ENCODE measurements around the gene PLA2G4A. TPM values are rescaled to one million over a fixed set of nuclear protein-coding genes. Genes with fewer than 3 reads are reported as not detected.

PLA2G4A gene
- total RNA-seq, 1 experiment from 2014 or later, result 14.7 TPM

- Histone ChIP-seq H3K9me3 (no peaks in the 10 kb centered on the region), H3K27me3 (no peaks in the 10 kb centered on the region), H3K36me3 (no peaks in the 10 kb centered on the region), H3K4me3 (no peak overlapping the region)
- DNase-seq, result no peak
These were observed 21.1 kb downstream of the PLA2G4A start for GRCh38 chr1:186849826-186850225.

- no peak for DNase-seq
- peaks cover 5% of the 10 kb centered on the region for H3K9me3 ChIP-seq
- no peaks in the 10 kb centered on the region for H3K27me3 ChIP-seq
- no peaks in the 10 kb centered on the region; the same call in 1 of the 2 replicates for H3K36me3 ChIP-seq
- no peak overlapping the region for H3K4me3 ChIP-seq
These were observed 25.4 kb downstream of the PLA2G4A start for GRCh38 chr1:186854102-186854501.

GRCh38 chr1:186858923-186859322 is 30.2 kb downstream of the PLA2G4A start:
- Histone ChIP-seq H3K36me3 (peaks cover 3% of the 10 kb centered on the region; the same call in 1 of the 2 replicates), H3K9me3 (peaks cover 5% of the 10 kb centered on the region), H3K27me3 (no peaks in the 10 kb centered on the region), H3K4me3 (no peak overlapping the region)
- peak; percentile 55 for DNase-seq

- peaks cover 3% of the 10 kb centered on the region; the same call in 1 of the 2 replicates for H3K36me3 ChIP-seq
- H3K9me3 ChIP-seq, result peaks cover 5% of the 10 kb centered on the region
- no peak overlapping the region for H3K4me3 ChIP-seq
- no peaks in the 10 kb centered on the region for H3K27me3 ChIP-seq
- DNase-seq, result no peak
These were observed 31.2 kb downstream of the PLA2G4A start for GRCh38 chr1:186859995-186860394.

- H3K36me3 ChIP-seq, result peaks cover 3% of the 10 kb centered on the region; the same call in 1 of the 2 replicates
- DNase-seq, result no peak
- no peaks in the 10 kb centered on the region for H3K27me3 ChIP-seq
- H3K4me3 ChIP-seq, result no peak overlapping the region
- H3K9me3 ChIP-seq, result 0 out of 2 replicates have a peak, but pooled peaks cover 2% of the 10 kb centered on the region
These were observed 35.5 kb downstream of the PLA2G4A start for GRCh38 chr1:186864296-186864695.

GRCh38 chr1:186865253-186865652 is 36.5 kb downstream of the PLA2G4A start:
- peaks cover 3% of the 10 kb centered on the region; the same call in 1 of the 2 replicates for H3K36me3 ChIP-seq

GRCh38 chr1:186865857-186866256 is 37.1 kb downstream of the PLA2G4A start:
- no peak overlapping the region for H3K4me3 ChIP-seq
- H3K36me3 ChIP-seq, result peaks cover 3% of the 10 kb centered on the region; the same call in 1 of the 2 replicates

More at GRCh38 chr1:186865253-186865652, 36.5 kb downstream of the PLA2G4A start:
- no peak for DNase-seq
- Histone ChIP-seq H3K4me3 (no peak overlapping the region), H3K27me3 (no peaks in the 10 kb centered on the region), H3K9me3 (0 out of 2 replicates have a peak, but pooled peaks cover 2% of the 10 kb centered on the region)

GRCh38 chr1:186869526-186870228 is 40.9 kb downstream of the PLA2G4A start:
- Histone ChIP-seq H3K4me3 (no peak overlapping the region), H3K36me3 (no peaks in the 10 kb centered on the region), H3K9me3 (0 out of 2 replicates have a peak, but pooled peaks cover 2% of the 10 kb centered on the region), H3K27me3 (no peaks in the 10 kb centered on the region)
- no peak for DNase-seq

More at GRCh38 chr1:186865857-186866256, 37.1 kb downstream of the PLA2G4A start:
- Histone ChIP-seq H3K27me3 (no peaks in the 10 kb centered on the region), H3K9me3 (0 out of 2 replicates have a peak, but pooled peaks cover 2% of the 10 kb centered on the region)
- peak; percentile 24 for DNase-seq

- Histone ChIP-seq H3K27me3 (no peaks in the 10 kb centered on the region), H3K4me3 (no peak overlapping the region), H3K9me3 (0 out of 2 replicates have a peak, but pooled peaks cover 2% of the 10 kb centered on the region), H3K36me3 (no peaks in the 10 kb centered on the region)
- DNase-seq, result no peak
These were observed 43.0 kb downstream of the PLA2G4A start for GRCh38 chr1:186871784-186872183.

- no peaks in the 10 kb centered on the region for H3K36me3 ChIP-seq
These were observed 43.5 kb downstream of the PLA2G4A start for GRCh38 chr1:186872291-186872690.

GRCh38 chr1:186873687-186874086 is 44.9 kb downstream of the PLA2G4A start:
- no peaks in the 10 kb centered on the region for H3K27me3 ChIP-seq
- no peaks in the 10 kb centered on the region for H3K36me3 ChIP-seq
- DNase-seq, result no peak
- H3K9me3 ChIP-seq, result no peaks in the 10 kb centered on the region
- no peak overlapping the region for H3K4me3 ChIP-seq

More at GRCh38 chr1:186872291-186872690, 43.5 kb downstream of the PLA2G4A start:
- no peaks in the 10 kb centered on the region for H3K27me3 ChIP-seq
- H3K4me3 ChIP-seq, result no peak overlapping the region
- DNase-seq, result no peak
- 0 out of 2 replicates have a peak, but pooled peaks cover under 1% of the 10 kb centered on the region for H3K9me3 ChIP-seq

GRCh38 chr1:186875896-186876835 is 47.4 kb downstream of the PLA2G4A start:
- Histone ChIP-seq H3K4me3 (no peak overlapping the region), H3K36me3 (no peaks in the 10 kb centered on the region), H3K9me3 (no peaks in the 10 kb centered on the region), H3K27me3 (no peaks in the 10 kb centered on the region)
- DNase-seq, result no peak

GRCh38 chr1:186878356-186878755 is 49.6 kb downstream of the PLA2G4A start:
- H3K9me3 ChIP-seq, result no peaks in the 10 kb centered on the region
- no peak for DNase-seq
- H3K36me3 ChIP-seq, result no peaks in the 10 kb centered on the region
- no peak overlapping the region for H3K4me3 ChIP-seq
- H3K27me3 ChIP-seq, result no peaks in the 10 kb centered on the region

- Histone ChIP-seq H3K27me3 (no peaks in the 10 kb centered on the region), H3K9me3 (peaks cover 4% of the 10 kb centered on the region; the same call in 1 of the 2 replicates), H3K4me3 (no peak overlapping the region), H3K36me3 (no peaks in the 10 kb centered on the region)
- DNase-seq, result no peak
These were observed 52.2 kb downstream of the PLA2G4A start for GRCh38 chr1:186880982-186881381.

- Histone ChIP-seq H3K4me3 (no peak overlapping the region), H3K27me3 (no peaks in the 10 kb centered on the region), H3K9me3 (peaks cover 4% of the 10 kb centered on the region; the same call in 1 of the 2 replicates), H3K36me3 (no peaks in the 10 kb centered on the region)
- DNase-seq, result no peak
These were observed 53.8 kb downstream of the PLA2G4A start for GRCh38 chr1:186882372-186883134.

- no peak for DNase-seq
- Histone ChIP-seq H3K9me3 (peaks cover 4% of the 10 kb centered on the region; the same call in 1 of the 2 replicates), H3K4me3 (no peak overlapping the region), H3K27me3 (no peaks in the 10 kb centered on the region), H3K36me3 (no peaks in the 10 kb centered on the region)
These were observed 55.5 kb downstream of the PLA2G4A start for GRCh38 chr1:186884251-186884650.

Data from MG63 (cell line).